CD14-positive monocyte (primary cell): Measurements from ENCODE around the gene STARD13. TPM values are rescaled to one million over a fixed set of nuclear protein-coding genes. Genes with fewer than 3 reads are reported as not detected.

Experiments used
- DNase-seq, 3 donors: peaks; one replicate each; pipeline ENCODE4 v3.0.0-alpha.2; 2011 to 2022
- H2AFZ ChIP-seq: 2 replicates; pipeline ENCODE4 v1.6.0; 2012; ENCODE audit warnings: mild to moderate bottlenecking, low read depth, low read length, inconsistent platforms; ENCODE audit not compliant: insufficient read depth, poor library complexity, severe bottlenecking
- H3K27ac ChIP-seq, 2 donors: 1 replicate in 1 of 2; 2 replicates in 1 of 2; pipeline ENCODE4 v1.5.1; 2012 to 2013; ENCODE audit warnings: low read length in 2 of 2, control low read depth in 1 of 2, inconsistent platforms in 1 of 2, low read depth in 1 of 2, mild to moderate bottlenecking in 1 of 2
- H3K27me3 ChIP-seq, 2 donors: one replicate each; pipeline versions ENCODE4 v1.6.0 to v1.6.1; 2011 to 2013; ENCODE audit warnings: low read length in 2 of 2; ENCODE audit not compliant: control insufficient read depth in 2 of 2, insufficient read depth in 2 of 2
- H3K36me3 ChIP-seq, 2 donors: replicated peaks in 1 of 2; 1 replicate in 1 of 2; 2 replicates in 1 of 2; pipeline versions ENCODE4 v1.5.1 to v1.6.1; 2012 to 2013; ENCODE audit warnings: low read length in 2 of 2, control low read depth in 1 of 2, inconsistent platforms in 1 of 2, mild to moderate bottlenecking in 1 of 2; ENCODE audit not compliant: insufficient read depth in 2 of 2, control insufficient read depth in 1 of 2
- H3K4me1 ChIP-seq, 2 donors: 1 replicate in 1 of 2; 2 replicates in 1 of 2; pipeline versions ENCODE4 v1.5.1 to v1.6.1; 2012 to 2013; ENCODE audit warnings: low read length in 2 of 2, control low read depth in 1 of 2, inconsistent platforms in 1 of 2, mild to moderate bottlenecking in 1 of 2, moderate library complexity in 1 of 2; ENCODE audit not compliant: insufficient read depth in 2 of 2, control insufficient read depth in 1 of 2
- H3K4me2 ChIP-seq: replicated peaks from 2 replicates; pipeline ENCODE3; 2012; ENCODE audit warnings: low read length, moderate library complexity, mild to moderate bottlenecking; ENCODE audit not compliant: poor library complexity, severe bottlenecking; ENCODE audit errors: extremely low read depth
- H3K4me3 ChIP-seq, 3 experiments: fragments of 200-600 bp in 1 of 3; sonication (generic) in 1 of 3; replicated peaks in 1 of 3; 1 replicate in 2 of 3; 2 replicates in 1 of 3; pipeline ENCODE4 v1.5.1; 2011 to 2013; ENCODE audit warnings: low read length in 3 of 3, mild to moderate bottlenecking in 3 of 3, control low read depth in 2 of 3, low read depth in 2 of 3, inconsistent platforms in 1 of 3, moderate library complexity in 1 of 3
- H3K79me2 ChIP-seq: 2 replicates; pipeline ENCODE4 v1.6.0; 2012; ENCODE audit warnings: mild to moderate bottlenecking, control low read depth, inconsistent platforms, low read length, moderate library complexity; ENCODE audit not compliant: insufficient read depth
- H3K9ac ChIP-seq: 2 replicates; pipeline ENCODE4 v1.6.0; 2017; ENCODE audit warnings: low read length, mild to moderate bottlenecking; ENCODE audit not compliant: insufficient read depth, poor library complexity, severe bottlenecking
- H3K9me3 ChIP-seq, 2 donors: replicated peaks in 1 of 2; 1 replicate in 1 of 2; 2 replicates in 1 of 2; pipeline versions ENCODE4 v1.5.1 to v1.6.1; 2012 to 2013; ENCODE audit warnings: low read length in 2 of 2, control low read depth in 1 of 2; ENCODE audit not compliant: control insufficient read depth in 1 of 2, insufficient read depth in 1 of 2
- H4K20me1 ChIP-seq: 2 replicates; pipeline ENCODE4 v1.6.0; 2012; ENCODE audit warnings: mild to moderate bottlenecking, low read length, control low read depth, moderate library complexity; ENCODE audit not compliant: insufficient read depth
- H3K27ac Mint-ChIP-seq, 7 donors: one replicate each; pipeline ENCODE4 v1.8.0; 2020; ENCODE audit warnings: mild to moderate bottlenecking in 7 of 7, mixed read lengths in 7 of 7, moderate library complexity in 6 of 7, inconsistent platforms in 2 of 7
- H3K27me3 Mint-ChIP-seq, 3 donors: one replicate each; pipeline ENCODE4 v1.8.0; 2021 to 2022; ENCODE audit warnings: low read depth in 3 of 3, mild to moderate bottlenecking in 3 of 3, mixed read lengths in 3 of 3, moderate library complexity in 3 of 3, inconsistent platforms in 1 of 3
- H3K36me3 Mint-ChIP-seq, 2 donors: one replicate each; pipeline ENCODE4 v1.8.0; 2020; ENCODE audit warnings: mixed read lengths in 2 of 2, inconsistent platforms in 1 of 2, mild to moderate bottlenecking in 1 of 2
- H3K4me1 Mint-ChIP-seq: one replicate; pipeline ENCODE4 v1.8.0; 2020; ENCODE audit warnings: mild to moderate bottlenecking, mixed read lengths
- H3K4me3 Mint-ChIP-seq, 2 donors: one replicate each; pipeline ENCODE4 v1.8.0; 2020; ENCODE audit warnings: mild to moderate bottlenecking in 2 of 2, mixed read lengths in 2 of 2, moderate library complexity in 1 of 2
- H3K9me3 Mint-ChIP-seq, 7 donors: one replicate each; pipeline ENCODE4 v1.8.0; 2020 to 2022; ENCODE audit warnings: mixed read lengths in 7 of 7, mild to moderate bottlenecking in 6 of 7, moderate library complexity in 6 of 7, inconsistent platforms in 2 of 7
- CTCF ChIP-seq: fragments of 200-600 bp; IDR thresholded peaks from one replicate; pipeline ENCODE4 v1.8.0; 2022; ENCODE audit warnings: antibody characterized with exemption, mild to moderate bottlenecking
- WGBS: methylation state at CpG from one replicate; pipeline ENCODE4 v1.1.5; 2013; ENCODE audit warnings: missing lambda C conversion rate; ENCODE audit not compliant: insufficient coverage; 5-methylcytosine and 5-hydroxymethylcytosine counted together
- intact Hi-C, 2 donors: fragments of 100-400 bp; cut with micrococcal nuclease; formaldehyde crosslinking; loops; one replicate each; pipeline versions ENCODE4 v1.15.0 to v1.15.1; 2023
- polyA plus RNA-seq, 3 donors: library from polyadenylated mRNA; depleted of rRNA in 1 of 3; unstranded in 2 of 3; stranded (reverse) in 1 of 3; fragments of 300-500 nt in 2 of 3; fragments of >200 nt in 1 of 3; fragmentation: Illumina TruSeq in 2 of 3; gene quantifications; 1 replicate in 2 of 3; 2 replicates in 1 of 3; pipeline ENCODE4 v1.2.3, GENCODE V29; 2012 to 2021

Gene STARD13
- polyA plus RNA-seq, 3 donors: 0.37 to 0.69 (median 0.60) TPM

- H3K36me3 ChIP-seq: no peaks in the 10 kb centered on the region
- Mint-ChIP-seq H3K4me3 (no peak overlapping the region), H3K27ac (no peak overlapping the region), H3K27me3 (peaks cover 0 to 2% (median 0%) of the 10 kb centered on the region in 3 donors), H3K9me3 (peaks cover 6 to 16% (median 12%) of the 10 kb centered on the region in 7 donors), H3K4me1 (peaks cover 12% of the 10 kb centered on the region), H3K36me3 (peaks cover 0 to 1% of the 10 kb centered on the region in 2 donors)
- TF ChIP-seq CTCF: no peak
- H3K4me3 ChIP-seq: no peak overlapping the region
- WGBS: 91% methylated on average over 2 of the region's 2 CpGs
- H3K27ac ChIP-seq: no peak overlapping the region
- DNase-seq: no peak
- H2AFZ ChIP-seq: no peak overlapping the region
- intact Hi-C loops: no loop called here
- peaks cover 7 to 9% of the 10 kb centered on the region in 2 donors for H3K4me1 ChIP-seq
- no peaks in the 10 kb centered on the region for H4K20me1 ChIP-seq
- no peaks in the 10 kb centered on the region for H3K27me3 ChIP-seq
- H3K9me3 ChIP-seq: peaks cover 9 to 11% of the 10 kb centered on the region in 2 donors
- no peaks in the 10 kb centered on the region for H3K79me2 ChIP-seq
- no peak overlapping the region for H3K9ac ChIP-seq
- H3K4me2 ChIP-seq: no peak overlapping the region
These were observed 52.7 kb downstream of the STARD13 start for GRCh38 chr13:33232883-33233282.

GRCh38 chr13:33231339-33231738 is 54.2 kb downstream of the STARD13 start:
- Mint-ChIP-seq H3K4me3 (no peak overlapping the region), H3K4me1 (peaks cover 12% of the 10 kb centered on the region), H3K27me3 (peaks cover 0 to 4% (median 0%) of the 10 kb centered on the region in 3 donors), H3K27ac (no peak overlapping the region), H3K36me3 (peaks cover 0 to 1% of the 10 kb centered on the region in 2 donors), H3K9me3 (peaks cover 6 to 16% (median 12%) of the 10 kb centered on the region in 7 donors)
- WGBS: 100% methylated on average over 1 of the region's 4 CpGs
- H2AFZ ChIP-seq: no peak overlapping the region
- peaks cover 9 to 11% of the 10 kb centered on the region in 2 donors for H3K9me3 ChIP-seq
- no peak for TF ChIP-seq CTCF
- H4K20me1 ChIP-seq: no peaks in the 10 kb centered on the region
- no peaks in the 10 kb centered on the region for H3K27me3 ChIP-seq
- no peak overlapping the region for H3K4me2 ChIP-seq
- no peaks in the 10 kb centered on the region for H3K36me3 ChIP-seq
- no peak overlapping the region for H3K4me3 ChIP-seq
- no peak overlapping the region for H3K27ac ChIP-seq
- intact Hi-C loops: no loop called here
- H3K9ac ChIP-seq: no peak overlapping the region
- H3K79me2 ChIP-seq: no peaks in the 10 kb centered on the region
- DNase-seq: no peak
- peaks cover 7 to 9% of the 10 kb centered on the region in 2 donors for H3K4me1 ChIP-seq
